ENCODE measurements around the gene NTHL1. TPM values are rescaled to one million over a fixed set of nuclear protein-coding genes. Genes with fewer than 3 reads are reported as not detected.

NTHL1 gene
- total RNA-seq, 1 experiment from 2014 or later = 32.8 TPM

DNA sequence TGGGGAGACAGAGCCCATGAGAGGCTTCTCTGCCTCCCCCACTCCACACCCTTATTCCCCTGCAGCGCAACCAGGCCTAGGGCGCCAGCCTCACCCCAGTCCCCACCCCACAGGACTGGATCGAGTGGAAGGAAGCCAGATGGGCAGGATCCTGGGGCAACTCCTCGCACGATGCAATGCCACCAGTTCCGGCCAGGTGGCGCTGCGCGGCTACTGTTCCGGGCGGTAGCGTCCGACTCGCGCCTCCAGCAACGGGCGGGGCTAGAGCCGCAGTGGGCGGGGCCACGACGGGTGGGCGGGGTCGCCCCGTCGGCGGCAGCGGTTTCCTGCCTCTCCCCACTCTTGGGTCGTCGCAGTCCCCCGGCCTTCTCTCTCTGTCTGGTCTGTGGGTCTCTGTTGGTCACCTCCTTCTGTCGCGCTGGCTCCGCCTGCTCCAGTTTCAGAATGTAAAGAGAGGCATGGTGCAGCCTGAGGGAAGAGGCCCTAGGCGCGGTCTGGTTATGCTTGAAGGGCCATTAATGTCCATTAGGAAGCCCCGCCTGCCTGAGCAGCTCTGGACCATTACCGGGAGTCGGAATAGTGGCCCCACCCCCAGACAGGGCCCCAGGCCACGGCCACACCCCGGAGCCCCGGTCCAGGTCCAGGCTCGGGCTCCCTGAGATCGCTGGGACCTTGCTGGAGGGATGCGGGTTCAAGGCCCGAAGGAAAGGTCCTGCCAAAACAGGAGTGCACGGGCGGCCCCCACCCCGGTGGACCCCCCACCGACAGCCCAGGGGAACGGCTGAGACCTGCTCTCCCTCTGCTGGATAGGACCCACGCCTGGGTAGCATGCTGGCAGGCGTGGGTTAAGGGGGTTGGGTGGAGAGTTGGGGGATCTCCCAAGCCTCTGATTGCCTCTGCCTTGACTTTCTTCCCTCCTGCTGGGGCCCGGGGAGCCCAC lies 24.3 kb downstream of the NTHL1 start:
- Mint-ChIP-seq H3K9me3 (ENCODE audit: low read depth, unreplicated experiment) (no peaks in the 10 kb centered on the region), H3K4me1 (ENCODE audit: low read depth, unreplicated experiment) (peaks cover 41% of the 10 kb centered on the region), H3K27ac (ENCODE audit: unreplicated experiment) (no peak overlapping the region), H3K27me3 (ENCODE audit: unreplicated experiment) (peaks cover 56% of the 10 kb centered on the region), H3K4me3 (ENCODE audit: low read depth, unreplicated experiment) (peak overlapping the region; percentile 73), H3K36me3 (ENCODE audit: insufficient read depth, unreplicated experiment) (peaks cover 45% of the 10 kb centered on the region)
- CTCF ChIA-PET = interaction anchor here (0.5 to 1.6 kb wide), 11 partner anchors 15 to 776 kb away, joined by 3 to 29 read pairs (median 4); partner anchors contain the start of genes NTHL1, RAB26 and TSC2
- intact Hi-C loops (cut with micrococcal nuclease; ENCODE audit: unreplicated experiment) = loop anchor here (2.0 kb wide), 1 partner anchor 117 kb away; no protein-coding TSS in a partner anchor
- no TSS peak for BruUV-seq (replicated peaks)
- peak; percentile 97 for DNase-seq
- peak; percentile 98 for TF ChIP-seq CTCF (IDR thresholded peaks at IDR 0.05; ENCODE audit: unreplicated experiment)

- Mint-ChIP-seq H3K4me1 (ENCODE audit: low read depth, unreplicated experiment) (peaks cover 37% of the 10 kb centered on the region), H3K27ac (ENCODE audit: unreplicated experiment) (no peak overlapping the region), H3K9me3 (ENCODE audit: low read depth, unreplicated experiment) (no peaks in the 10 kb centered on the region), H3K36me3 (ENCODE audit: insufficient read depth, unreplicated experiment) (peaks cover 39% of the 10 kb centered on the region), H3K27me3 (ENCODE audit: unreplicated experiment) (peaks cover 62% of the 10 kb centered on the region), H3K4me3 (ENCODE audit: low read depth, unreplicated experiment) (peak overlapping the region; percentile 73)
- TF ChIP-seq CTCF (IDR thresholded peaks at IDR 0.05; ENCODE audit: unreplicated experiment) = no peak
- DNase-seq = peak; percentile 50
- intact Hi-C loops (cut with micrococcal nuclease; ENCODE audit: unreplicated experiment) = loop anchor here (2.0 kb wide), 1 partner anchor 118 kb away; no protein-coding TSS in a partner anchor
- CTCF ChIA-PET = interaction anchor here (0.5 to 1.5 kb wide), 10 partner anchors 14 to 1327 kb away, joined by 3 to 29 read pairs (median 5); partner anchors contain the start of genes NTHL1, RAB26 and TSC2
- BruUV-seq (replicated peaks) = no TSS peak
These were observed 24.9 kb downstream of the NTHL1 start for GRCh38 chr16:2022723-2023091.

DNA sequence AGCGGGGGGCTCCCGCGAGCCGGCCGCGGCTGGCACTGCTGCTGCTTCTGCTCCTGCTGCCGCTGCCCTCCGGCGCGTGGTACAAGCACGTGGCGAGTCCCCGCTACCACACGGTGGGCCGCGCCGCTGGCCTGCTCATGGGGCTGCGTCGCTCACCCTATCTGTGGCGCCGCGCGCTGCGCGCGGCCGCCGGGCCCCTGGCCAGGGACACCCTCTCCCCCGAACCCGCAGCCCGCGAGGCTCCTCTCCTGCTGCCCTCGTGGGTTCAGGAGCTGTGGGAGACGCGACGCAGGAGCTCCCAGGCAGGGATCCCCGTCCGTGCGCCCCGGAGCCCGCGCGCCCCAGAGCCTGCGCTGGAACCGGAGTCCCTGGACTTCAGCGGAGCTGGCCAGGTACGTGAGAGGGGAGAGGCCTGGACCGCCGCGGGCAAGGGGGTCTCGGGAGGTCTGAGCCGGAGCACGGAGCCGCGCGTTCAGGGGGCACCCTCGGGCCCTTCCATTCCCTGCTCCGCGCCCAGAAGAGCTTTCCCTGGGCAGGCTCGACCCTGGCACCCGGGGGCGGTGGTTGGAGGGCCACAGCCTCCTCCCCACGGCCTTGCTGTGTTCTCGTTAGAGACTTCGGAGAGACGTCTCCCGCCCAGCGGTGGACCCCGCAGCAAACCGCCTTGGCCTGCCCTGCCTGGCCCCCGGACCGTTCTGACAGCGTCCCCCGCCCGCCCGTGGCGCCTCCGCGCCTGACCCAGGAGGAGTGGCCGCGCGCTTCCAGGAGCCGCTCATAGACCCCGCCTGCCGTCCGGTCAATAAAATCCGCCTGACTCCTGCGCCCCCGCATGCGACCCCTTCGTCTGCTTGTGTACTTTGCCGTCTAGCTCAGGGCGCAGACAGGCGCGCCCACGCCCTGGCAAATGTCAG lies 27.5 kb downstream of the NTHL1 start:
- peaks cover 29% of the 10 kb centered on the region for H3K36me3 Mint-ChIP-seq (ENCODE audit: insufficient read depth, unreplicated experiment)
- no peak for TF ChIP-seq CTCF (IDR thresholded peaks at IDR 0.05; ENCODE audit: unreplicated experiment)
- H3K4me1 Mint-ChIP-seq (ENCODE audit: low read depth, unreplicated experiment) = peaks cover 32% of the 10 kb centered on the region
- no TSS peak for BruUV-seq (replicated peaks)
- peak overlapping the region; percentile 66 for H3K4me3 Mint-ChIP-seq (ENCODE audit: low read depth, unreplicated experiment)
- no peaks in the 10 kb centered on the region for H3K9me3 Mint-ChIP-seq (ENCODE audit: low read depth, unreplicated experiment)
- H3K27ac Mint-ChIP-seq (ENCODE audit: unreplicated experiment) = no peak overlapping the region
- CTCF ChIA-PET = interaction anchor here (0.6 to 0.7 kb wide), 3 partner anchors 21 to 582 kb away, joined by 3 read pairs; partner anchors contain the start of gene PKD1
- no peak for DNase-seq
- intact Hi-C loops (cut with micrococcal nuclease; ENCODE audit: unreplicated experiment) = no loop called here
- H3K27me3 Mint-ChIP-seq (ENCODE audit: unreplicated experiment) = peaks cover 66% of the 10 kb centered on the region

- H3K27me3 Mint-ChIP-seq (ENCODE audit: unreplicated experiment) = peaks cover 62% of the 10 kb centered on the region
- TF ChIP-seq CTCF (IDR thresholded peaks at IDR 0.05; ENCODE audit: unreplicated experiment) = no peak
These were observed 28.1 kb downstream of the NTHL1 start, which contains the start of gene NPW for GRCh38 chr16:2019518-2019920. TSS of gene NPW (plus strand) at chr16:2019785.

More at GRCh38 chr16:2019518-2019920, 28.1 kb downstream of the NTHL1 start, which contains the start of gene NPW:
- no TSS peak for BruUV-seq (replicated peaks)
- intact Hi-C loops (cut with micrococcal nuclease; ENCODE audit: unreplicated experiment) = no loop called here
- Mint-ChIP-seq H3K36me3 (ENCODE audit: insufficient read depth, unreplicated experiment) (peaks cover 29% of the 10 kb centered on the region), H3K27ac (ENCODE audit: unreplicated experiment) (no peak within 1 kb of the TSS), H3K4me1 (ENCODE audit: low read depth, unreplicated experiment) (peaks cover 30% of the 10 kb centered on the region), H3K9me3 (ENCODE audit: low read depth, unreplicated experiment) (no peaks in the 10 kb centered on the region), H3K4me3 (ENCODE audit: low read depth, unreplicated experiment) (peak within 1 kb of the TSS; percentile 66)
- DNase-seq = peak; percentile 36
- CTCF ChIA-PET = interaction anchor here (0.6 kb wide), 1 partner anchor 116 kb away, joined by 3 read pairs; the partner anchor contains the start of gene PKD1
